HG03139 (cell line): ENCODE data around the gene SLC47A1.
"Not testable (repeated sequence)": the region's sequence is repeated elsewhere in the genome, so short reads cannot be mapped to it uniquely, and the experiment has no call there.

Experiments used
- ATAC-seq: cut with Tn5 transposase; IDR thresholded peaks from one replicate; pipeline ENCODE4 v1.9.1; 2021; ENCODE audit not compliant: unreplicated experiment

SLC47A1 gene

DNA sequence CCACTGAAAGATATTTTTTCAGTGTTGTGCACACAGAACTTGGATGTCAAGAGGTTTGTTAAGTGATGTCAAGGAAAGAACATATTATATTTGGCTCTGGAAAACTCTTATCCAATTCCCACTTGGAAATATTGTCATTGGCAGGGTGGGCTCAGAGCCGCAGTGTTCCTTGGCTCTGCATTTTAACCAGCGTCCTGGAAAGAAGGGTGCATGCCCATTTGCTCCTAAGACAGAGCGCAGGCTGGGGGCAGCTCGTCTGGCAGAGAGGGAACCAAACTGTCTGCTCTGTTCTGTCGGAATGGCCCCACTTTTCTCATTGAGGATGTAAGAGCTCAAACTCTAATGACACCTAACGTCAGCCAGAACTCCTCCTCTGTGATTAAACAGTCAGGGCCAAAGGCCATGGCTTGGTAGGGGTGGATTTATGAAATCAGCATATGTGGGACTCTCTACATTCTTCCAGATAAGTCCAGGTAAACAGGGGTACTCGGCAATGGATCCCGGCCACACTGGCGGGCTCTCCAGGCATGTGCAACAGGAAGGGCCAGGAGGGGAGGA lies 18.0 kb downstream of the SLC47A1 start:
- ATAC-seq, result no peak

DNA sequence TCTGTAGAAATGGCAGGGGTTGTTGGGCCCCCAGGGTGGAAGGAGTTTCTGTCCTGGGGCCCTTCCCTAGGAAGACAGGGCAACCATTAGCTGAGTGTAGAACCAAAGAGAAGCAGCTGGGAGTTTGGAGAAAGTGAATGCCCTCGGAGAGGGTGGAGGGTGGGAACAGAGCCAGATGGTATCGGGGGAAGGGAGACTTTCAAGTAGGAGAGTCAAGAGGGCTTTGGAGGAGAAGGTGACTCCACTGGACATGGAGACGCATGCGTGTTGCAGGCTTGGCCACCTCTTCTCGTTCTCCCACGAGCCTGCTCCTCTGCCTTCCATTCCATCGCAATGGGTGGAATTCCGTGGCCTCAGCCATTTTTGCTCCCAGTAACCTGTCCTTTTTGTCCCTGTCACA lies 19.4 kb downstream of the SLC47A1 start:
- no peak for ATAC-seq

DNA sequence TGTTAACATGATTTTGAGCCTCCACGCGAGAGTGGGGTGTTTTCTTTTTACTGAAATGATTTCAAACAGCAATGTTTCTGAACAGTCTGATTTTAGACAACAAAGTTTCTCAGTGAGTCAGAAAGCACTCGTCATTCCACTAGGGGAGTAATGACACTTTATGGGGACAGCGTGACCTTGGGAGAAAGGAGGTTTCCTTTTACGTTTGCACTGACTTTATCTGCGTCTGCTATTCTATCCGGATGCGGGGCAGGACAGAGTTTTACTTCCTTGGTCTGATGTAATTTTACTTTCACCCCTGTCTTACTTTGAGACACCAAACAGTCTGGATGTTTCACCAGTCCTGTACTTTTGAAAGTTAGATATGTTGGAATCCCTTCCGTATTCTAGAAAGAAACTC lies 20.7 kb downstream of the SLC47A1 start:
- ATAC-seq, result no peak

DNA sequence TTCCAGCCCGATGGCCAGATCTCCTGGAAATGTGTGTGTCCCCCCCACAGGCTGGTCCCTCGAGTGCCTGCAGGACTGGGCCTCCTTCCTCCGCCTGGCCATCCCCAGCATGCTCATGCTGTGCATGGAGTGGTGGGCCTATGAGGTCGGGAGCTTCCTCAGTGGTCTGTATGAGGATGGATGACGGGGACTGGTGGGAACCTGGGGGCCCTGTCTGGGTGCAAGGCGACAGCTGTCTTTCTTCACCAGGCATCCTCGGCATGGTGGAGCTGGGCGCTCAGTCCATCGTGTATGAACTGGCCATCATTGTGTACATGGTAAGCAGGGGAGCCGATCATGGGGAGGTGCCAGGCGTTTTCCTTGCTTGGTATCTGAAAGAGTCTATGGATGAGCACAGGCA lies 22.1 kb downstream of the SLC47A1 start:
- ATAC-seq, result no peak

DNA sequence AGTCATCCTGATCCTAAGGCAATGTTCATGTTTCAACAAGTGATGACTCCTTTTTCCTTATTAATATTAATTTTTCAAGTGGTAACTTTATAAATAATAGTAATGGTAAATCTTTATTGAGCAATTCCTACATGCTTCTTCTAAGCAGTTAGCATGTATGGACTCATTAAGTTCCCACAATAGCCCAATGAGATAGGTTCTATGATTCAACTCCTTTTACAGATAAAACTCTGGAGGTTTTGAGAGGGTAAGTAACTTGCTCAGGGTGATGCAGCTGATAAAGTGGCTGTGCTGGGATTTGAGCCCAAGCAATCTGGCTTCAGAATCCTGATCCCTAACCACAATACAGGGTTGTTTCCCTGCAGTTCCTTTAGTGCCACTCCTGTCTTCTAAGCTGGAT lies 25.3 kb downstream of the SLC47A1 start:
- ATAC-seq, result no peak

DNA sequence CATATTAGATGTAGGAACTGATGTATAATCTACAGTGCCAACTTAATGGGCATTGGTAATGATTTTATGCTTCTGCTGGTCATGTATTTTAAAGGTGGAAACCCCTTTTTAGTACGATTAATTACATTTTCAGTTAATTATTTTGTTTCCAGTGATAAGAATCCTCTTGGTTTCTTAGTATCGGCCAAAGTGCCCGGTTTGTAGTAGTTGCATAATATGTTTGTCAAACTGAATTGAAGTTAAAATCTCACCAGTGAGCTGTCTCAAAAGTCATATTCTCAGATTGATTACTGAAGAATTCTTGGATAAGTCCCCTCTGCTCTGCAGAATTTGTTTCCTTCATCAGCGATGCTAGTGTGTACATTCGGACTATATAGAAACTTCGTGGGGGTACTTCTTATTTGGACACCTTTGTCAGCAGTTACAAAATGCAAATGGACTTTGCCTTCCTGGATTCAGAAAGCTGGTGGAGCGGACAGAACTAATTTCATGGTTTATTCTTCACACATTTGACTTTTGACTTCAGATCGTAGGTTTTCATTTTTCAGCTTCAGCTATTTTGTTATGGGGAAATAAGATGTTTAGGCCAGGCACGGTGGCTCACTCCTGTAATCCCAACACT lies 28.2 kb downstream of the SLC47A1 start:
- no peak for ATAC-seq

DNA sequence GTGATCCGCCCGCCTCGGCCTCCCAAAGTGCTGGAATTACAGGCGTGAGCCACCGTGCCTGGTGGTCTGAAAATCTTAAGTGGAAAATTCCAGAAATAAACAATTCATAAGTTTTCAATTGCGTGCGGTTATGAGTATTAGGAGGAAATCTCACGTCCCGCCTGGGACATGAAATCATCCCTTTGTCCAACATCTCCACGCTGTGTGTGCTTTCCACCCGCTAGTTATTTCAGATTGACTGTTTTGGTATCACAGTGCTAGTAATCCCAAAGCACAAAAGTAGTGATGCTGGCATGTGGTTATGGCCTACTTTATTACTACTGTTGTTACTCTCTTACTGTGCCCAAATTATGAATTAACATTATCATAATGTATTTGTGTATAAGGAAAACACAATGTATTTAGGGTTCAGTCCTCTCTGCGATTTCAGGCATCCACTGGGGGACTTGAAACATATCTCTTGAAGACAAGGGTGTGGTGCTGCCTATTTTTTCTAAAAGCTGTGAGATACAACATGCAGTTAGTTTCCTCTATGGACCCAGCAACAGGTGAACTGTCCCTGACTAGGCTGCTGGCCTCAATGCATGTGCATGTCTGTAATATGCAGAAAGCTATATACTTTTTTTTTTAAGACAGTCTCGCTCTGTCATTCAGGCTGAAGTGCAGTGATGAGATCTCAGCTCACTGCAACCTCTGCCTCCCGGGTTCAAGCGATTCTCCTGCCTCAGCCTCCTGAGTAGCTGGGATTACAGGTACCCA lies 32.3 kb downstream of the SLC47A1 start:
- no peak for ATAC-seq

DNA sequence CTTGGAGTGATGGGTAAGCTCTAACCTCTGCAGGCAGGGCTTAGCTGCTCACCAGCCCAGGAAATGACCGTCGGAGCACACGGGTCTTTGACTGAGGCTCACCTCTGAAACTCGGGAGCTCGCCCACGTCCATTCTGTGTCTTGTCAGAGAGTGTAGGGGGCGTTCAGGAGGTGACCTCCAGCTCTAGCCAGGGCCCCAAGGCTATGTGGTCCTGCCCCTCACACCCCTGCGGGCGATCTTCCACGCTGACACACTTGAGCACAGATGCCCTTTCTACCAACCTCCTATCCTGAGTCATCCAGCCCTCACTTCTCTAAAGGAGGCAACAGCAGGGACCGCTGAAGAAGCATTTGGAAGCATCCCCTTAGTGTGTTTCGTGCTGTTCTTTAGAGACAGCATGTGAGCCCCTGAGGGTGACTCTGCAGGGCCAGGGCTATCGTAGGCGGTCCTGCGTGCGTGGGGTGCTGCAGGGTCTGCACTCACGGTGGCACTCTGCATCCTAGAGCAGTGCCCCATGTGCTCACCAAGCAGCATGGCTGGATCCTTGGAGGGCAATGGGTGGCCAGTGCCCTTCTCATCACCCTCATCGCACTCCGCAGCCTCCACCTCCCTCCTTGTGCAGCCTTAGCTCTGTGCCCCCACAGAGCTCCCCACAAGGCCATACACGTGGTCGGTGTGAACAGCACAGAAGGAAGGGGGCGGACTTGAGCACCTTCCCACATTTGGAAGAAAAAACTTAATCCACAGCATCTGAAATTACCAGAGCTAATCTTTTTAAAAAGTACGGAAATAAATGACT lies 33.8 kb downstream of the SLC47A1 start:
- ATAC-seq, result no peak

DNA sequence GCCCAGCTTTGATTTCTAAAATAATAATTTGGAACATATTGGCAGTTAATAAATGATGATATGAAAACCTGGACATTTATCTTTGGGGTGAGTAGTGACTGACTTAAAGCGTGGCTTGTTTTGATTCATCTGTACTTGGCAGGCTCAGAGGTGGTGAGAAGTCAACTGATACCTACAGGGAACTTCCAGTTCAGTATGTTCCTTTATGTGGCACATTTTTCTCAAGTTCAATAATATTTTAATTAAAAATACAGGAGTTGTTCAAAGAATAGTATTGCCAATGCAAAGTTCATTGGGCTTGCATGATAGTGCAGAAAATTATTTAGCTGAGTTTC lies 34.3 kb downstream of the SLC47A1 start:
- ATAC-seq, result no peak

DNA sequence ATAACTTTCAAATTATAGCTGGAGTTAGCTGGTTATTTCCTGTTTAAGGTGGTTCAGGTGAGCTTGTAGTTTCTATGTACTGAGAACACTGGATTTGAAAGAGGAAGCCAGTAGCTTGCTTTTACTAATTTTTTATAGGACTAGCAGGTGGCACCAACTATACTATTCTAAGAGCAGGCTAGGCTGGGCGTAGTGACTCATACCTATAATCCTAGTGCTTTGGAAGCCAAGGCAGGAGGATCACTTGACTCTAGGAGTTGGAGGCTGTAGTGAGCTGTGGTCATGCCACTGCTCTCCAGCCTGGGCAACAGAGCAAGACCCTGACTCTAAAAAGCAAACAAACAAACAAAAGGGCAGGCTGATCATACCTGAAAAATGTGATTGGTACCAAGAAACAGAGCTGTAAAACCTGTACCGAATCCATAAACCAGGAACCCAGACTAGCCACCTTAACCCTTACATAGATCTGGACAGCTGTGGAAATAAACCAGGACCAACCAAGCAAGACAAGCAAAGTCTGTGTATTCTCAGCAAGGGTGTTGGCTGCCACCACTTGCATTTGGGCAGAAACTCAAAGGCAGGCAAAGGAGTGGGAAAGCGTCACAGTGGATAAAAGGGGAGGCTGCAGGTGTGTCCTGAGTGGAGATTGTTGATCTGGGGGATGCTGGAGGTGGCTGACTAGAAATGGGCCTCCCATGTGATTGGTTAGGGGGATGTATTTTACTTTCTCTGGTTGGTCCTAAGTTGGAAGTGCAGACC lies 36.3 kb downstream of the SLC47A1 start:
- ATAC-seq, result no peak

DNA sequence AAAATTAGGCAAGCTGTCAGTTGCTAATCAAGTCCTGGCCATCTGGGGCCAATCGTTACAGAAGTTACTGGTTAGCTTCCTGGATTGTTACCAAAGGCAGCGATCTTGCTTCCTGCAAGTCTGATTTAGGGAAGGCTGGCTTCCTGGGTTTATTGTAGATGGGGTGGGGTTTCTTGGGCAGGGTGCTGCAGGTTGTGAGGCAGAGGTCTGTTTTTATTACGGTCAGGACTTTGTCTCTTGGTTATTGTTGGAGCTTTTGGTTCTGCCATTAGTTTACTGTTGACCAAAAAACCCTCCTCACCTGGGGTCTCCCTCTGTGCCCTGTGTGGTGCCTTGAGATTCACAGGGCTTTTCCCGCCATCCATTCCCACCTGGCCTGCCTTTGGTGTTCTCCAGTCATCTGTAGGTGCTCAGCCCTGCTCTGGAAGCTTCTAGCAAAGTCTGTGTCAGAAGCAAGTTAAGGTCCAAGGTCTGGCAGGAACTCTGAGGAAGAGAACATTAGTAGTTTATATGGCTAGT lies 36.9 kb downstream of the SLC47A1 start:
- ATAC-seq, result no peak

DNA sequence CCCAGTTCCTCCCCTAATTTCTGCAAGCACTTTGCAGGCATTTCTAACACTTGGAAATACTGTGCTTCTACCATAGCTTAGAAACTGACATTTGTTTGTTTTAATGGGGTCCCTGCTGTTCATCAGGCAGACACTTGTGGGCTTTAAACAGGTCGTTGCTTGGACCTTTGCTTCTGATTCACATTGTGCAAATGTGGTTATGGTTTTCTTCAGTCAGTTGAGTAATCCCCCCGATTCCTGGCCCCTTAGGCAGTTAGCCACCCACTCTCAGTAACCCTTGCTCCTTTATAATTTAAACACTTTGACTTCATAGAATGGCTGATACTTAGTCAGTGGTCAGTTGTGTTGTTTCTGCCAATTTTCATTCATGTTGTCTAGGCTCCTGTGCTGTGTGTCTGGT lies 39.4 kb downstream of the SLC47A1 start:
- ATAC-seq, result no peak

DNA sequence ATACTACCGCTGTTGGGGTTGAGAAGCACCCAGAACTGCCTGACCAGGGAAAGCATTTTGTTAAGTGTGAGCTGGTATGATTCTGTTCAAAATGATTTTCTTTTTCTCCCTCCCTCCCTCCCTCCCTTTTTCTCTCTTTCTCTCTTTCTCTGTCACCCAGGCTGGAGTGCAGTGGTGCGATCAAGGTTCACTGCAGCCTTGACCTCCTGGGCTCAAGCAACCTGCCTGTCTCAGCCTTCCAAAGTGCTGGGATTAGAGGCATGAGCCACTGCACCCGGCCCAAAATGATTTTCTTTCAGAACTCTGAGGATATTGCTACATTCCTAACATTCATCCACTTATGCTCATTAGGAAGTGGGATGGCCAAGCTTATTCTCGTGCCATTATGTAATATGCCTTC lies 41.3 kb downstream of the SLC47A1 start:
- ATAC-seq, result no peak

DNA sequence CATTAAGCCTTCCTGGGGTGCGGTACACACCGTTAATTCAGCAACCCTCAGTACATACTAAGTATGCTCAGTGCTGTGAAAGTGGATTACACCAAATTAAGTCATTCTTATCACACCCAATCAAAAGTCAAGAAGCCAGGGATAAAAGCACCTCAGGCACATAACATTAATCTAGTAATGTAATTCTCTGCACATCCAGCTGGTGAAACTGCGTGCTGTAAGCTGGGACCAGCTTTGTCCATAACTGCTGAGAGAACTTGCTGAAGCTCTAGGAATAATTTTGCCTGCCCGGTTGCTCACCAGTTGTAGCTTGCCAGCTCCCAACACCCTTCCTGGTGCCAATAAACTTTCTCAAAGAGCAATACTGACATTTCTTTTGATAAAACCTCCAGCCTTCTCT lies 44.9 kb downstream of the SLC47A1 start:
- ATAC-seq, result no peak

DNA sequence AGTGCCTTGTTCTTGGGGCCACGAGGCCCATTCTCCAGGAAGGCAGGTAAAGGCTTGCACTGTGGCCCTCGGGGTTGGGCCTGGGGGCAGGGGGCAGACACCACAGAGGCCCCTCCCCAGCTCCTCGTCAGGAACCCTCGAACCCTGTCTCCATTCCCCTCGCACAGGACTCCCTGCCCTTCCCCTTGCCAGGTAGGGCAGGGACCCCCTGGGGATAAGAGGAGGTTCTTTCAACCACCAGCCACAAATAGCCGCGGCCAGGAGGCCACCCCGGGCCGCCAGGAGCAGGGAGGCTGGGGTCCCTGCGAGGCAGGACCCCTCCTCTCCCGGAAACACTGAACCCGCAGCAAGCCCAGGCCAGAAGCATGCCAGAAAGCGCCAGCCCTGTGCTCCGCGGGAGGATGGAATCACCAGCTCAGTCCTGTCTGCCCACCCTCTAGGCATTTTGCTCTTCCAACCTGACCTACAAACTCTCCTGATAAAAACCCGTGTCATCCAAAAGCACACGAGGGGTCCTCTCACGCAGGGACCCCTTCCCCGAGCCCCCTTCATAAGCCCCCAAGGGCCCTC lies 45.6 kb downstream of the SLC47A1 start:
- ATAC-seq, result no peak

DNA sequence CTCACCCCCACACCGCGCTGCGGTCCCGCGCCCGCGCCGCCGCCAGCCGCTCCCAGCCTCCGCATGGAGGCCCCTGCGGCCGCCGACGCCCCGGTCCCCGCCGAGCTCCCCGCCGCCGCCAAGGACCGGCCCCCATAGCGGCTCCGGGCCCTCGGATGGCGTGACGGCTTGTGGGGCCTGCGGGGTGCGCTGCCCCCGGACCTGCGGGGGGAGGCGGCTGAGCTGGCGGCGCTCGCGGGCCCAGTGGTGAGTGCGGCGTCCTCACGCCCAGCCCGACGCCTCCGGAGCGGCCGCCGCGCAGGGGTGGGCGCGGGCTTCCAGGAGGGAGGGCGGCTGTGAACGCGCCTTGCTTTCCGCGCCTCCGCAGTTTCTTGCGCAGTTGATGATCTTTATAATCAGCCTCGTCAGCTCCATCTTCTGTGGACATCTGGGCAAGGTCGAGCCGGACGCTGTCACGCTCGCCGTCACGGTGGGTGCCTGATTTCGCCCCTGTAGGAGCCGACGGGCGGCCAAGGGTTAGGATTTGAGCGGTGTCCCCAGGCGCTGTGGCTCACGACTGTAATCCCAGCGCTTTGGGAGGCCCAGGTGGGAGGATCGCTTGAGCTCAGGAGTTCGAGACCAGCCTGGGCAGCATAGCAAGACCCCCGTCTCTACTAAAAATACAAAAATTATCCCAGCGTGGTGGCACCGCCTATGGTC lies 46.4 kb downstream of the SLC47A1 start:
- no peak for ATAC-seq

DNA sequence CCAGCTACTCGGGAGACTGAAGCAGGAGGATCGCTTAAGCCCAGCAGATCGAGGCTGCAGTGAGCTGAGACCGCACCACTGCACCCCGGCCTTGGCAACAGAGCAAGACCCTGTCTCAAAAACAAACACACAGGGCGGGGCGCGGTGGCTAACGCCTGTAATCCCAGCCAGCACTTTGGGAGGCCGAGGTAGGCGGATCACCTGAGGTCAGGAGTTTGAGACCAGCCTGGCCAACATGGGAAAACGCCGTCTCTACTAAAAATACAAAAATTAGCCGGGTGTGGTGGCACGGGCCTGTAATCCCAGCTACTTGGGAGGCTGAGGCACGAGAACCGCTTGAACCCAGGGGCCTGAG lies 46.9 kb downstream of the SLC47A1 start:
- not testable (repeated sequence) for ATAC-seq

DNA sequence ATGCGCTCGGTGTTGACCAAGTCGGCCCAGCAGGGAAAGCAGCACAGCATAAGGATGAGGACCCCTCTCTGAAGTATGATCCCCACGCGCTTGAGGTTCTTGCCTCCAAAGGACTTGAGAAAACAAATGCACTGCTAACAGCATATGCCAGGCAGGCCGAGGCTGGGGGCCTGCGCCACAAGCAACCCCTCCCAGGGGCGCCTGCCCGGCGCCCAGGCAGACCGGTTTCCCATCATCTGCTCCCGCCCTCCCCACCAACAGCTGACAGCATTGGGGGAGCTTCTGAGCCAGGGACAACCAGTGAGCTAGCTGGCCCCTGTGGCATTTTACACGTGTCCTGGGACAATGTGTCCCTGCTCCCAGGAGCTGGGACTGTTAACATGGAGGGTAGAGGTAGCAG lies 48.5 kb downstream of the SLC47A1 start:
- not testable (repeated sequence) for ATAC-seq

DNA sequence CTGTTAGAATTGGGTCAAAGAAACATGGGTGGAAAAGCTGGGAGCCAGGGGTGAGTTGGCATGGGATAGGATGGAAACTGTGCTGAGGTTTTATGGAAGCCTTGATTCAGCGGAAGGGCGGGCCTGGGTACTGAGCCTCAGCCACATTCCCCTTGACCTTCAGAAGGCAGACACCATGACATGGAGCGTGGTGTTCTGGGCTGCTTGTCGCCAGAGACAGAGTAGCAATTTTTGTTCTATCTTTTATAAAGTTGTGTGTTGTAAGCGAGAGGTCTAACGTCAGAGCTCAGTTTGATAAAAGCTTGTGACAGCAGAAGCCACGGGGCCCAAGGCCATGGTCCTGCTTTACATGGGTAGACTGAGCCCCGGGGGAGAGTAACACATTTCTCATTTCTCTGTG lies 50.2 kb downstream of the SLC47A1 start:
- ATAC-seq, result no peak

DNA sequence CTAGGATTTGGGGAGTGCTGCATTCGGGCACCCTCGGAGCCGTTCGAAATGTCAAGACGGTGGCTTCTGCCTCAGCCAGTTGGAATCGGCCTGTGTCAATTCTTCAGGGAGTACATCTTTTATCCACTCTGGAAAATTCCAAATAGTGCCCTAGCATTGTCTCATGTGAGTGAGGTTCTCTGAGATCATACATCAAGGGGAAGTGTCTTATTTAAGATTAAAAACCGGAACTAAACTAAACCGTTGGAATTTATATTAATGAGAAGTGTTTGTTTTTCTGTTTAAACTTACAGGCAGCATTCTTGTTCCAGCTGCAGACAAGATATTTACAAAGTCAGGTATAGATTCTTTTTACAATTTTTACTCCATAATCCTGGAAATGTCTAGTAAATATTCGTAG lies 56.8 kb downstream of the SLC47A1 start:
- ATAC-seq, result no peak
